ENCODE data around the gene MOB3A. TPM values are rescaled to one million over a fixed set of nuclear protein-coding genes. Genes with fewer than 3 reads are reported as not detected.
A peak's percentile ranks its signal among the peaks of the same experiment; 100 is the strongest.

MOB3A gene
- total RNA-seq, 2 experiments from 2014 or later, result 43.7 to 44.1 TPM

GRCh38 chr19:2081873-2082810 is 14.0 kb downstream of the MOB3A start:
- Mint-ChIP-seq H3K4me3 (peak overlapping the region; percentile 93), H3K36me3 (ENCODE audit: low read depth) (peaks cover 62% of the 10 kb centered on the region), H3K27me3 (ENCODE audit: low read depth) (no peaks in the 10 kb centered on the region), H3K9me3 (no peaks in the 10 kb centered on the region), H3K4me1 (ENCODE audit: low read depth) (peaks cover 50% of the 10 kb centered on the region), H3K27ac (peak overlapping the region; percentile 98)
- DNase-seq, result peak; percentile 79
- intact Hi-C loops (cut with micrococcal nuclease), result loop anchor here (5.0 kb wide), 1 partner anchor 65 kb away; the partner anchor contains the start of gene BTBD2
- CTCF ChIA-PET, result interaction anchor here (1.2 to 1.7 kb wide), 3 partner anchors 12 to 62 kb away, joined by 6 to 7 read pairs (median 6); partner anchors contain the start of gene MOB3A

DNA sequence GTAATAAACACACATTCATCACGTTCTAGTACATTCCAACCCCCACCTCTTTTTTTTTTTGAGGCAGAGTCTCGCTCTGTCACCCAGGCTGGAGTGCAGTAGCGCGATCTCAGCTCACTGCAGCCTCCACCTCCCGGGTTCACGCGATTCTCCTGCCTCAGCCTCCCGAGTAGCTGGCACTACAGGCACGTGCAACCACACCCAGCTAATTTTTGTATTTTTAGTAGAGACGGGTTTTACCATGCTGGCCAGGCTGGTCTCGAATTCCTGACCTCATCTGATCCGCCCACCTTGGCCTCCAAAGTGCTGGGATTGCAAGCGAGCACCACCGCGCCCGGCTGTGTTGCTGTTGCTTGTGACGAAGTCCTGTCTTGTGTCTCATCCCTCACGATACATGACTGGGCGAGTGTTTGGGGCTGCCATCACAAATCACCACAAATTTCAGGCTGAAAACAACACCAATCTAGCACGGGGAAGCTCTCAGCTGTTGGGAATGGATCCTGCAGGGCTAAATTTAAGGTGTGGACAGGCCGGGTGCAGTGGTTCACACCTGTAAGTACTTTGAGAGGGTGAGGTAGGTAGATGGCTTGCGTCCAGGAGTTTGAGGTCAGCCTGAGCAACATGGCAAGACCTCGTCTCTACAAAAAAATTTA is 15.7 kb downstream of the MOB3A start:
- H3K4me1 Mint-ChIP-seq (ENCODE audit: low read depth), result peaks cover 40% of the 10 kb centered on the region
- CTCF ChIA-PET, result interaction anchor here (0.7 to 1.5 kb wide), 3 partner anchors 10 to 138 kb away, joined by 3 to 7 read pairs (median 3); no protein-coding TSS in a partner anchor
- H3K4me3 Mint-ChIP-seq, result peak overlapping the region; percentile 64
- H3K27me3 Mint-ChIP-seq (ENCODE audit: low read depth), result no peaks in the 10 kb centered on the region
- peaks cover 69% of the 10 kb centered on the region for H3K36me3 Mint-ChIP-seq (ENCODE audit: low read depth)
- no peak for DNase-seq
- peak overlapping the region; percentile 98 for H3K27ac Mint-ChIP-seq
- intact Hi-C loops (cut with micrococcal nuclease), result loop anchor here (5.0 kb wide), 1 partner anchor 63 kb away; the partner anchor contains the start of gene BTBD2
- H3K9me3 Mint-ChIP-seq, result no peaks in the 10 kb centered on the region

DNA sequence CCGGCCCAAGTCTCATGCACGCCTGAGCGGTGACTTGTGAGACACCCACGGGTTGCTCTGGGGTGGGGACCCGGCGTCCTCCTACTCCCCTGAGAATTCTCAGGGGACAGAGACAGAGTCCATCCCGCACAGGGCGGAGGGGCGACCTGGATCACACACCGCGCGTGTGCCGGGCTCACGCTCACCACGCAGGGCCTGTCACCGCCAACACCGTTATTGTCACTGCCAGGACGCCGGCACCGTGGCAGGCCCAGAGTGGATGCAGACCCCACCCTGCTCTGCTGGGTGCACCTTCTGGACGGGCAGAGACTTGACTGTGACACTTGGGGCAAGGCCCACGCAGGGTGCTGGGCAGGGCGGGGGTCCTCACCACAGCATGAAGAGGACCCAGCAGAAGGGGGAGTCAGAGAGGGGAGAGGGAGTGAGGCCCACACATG is 16.2 kb downstream of the MOB3A start:
- Mint-ChIP-seq H3K9me3 (no peaks in the 10 kb centered on the region), H3K27ac (peak overlapping the region; percentile 98), H3K4me3 (peak overlapping the region; percentile 55), H3K36me3 (ENCODE audit: low read depth) (peaks cover 68% of the 10 kb centered on the region), H3K27me3 (ENCODE audit: low read depth) (no peaks in the 10 kb centered on the region), H3K4me1 (ENCODE audit: low read depth) (peaks cover 37% of the 10 kb centered on the region)
- DNase-seq, result no peak
- CTCF ChIA-PET, result interaction anchor here (0.7 kb wide), 1 partner anchor 27 kb away, joined by 3 read pairs; no protein-coding TSS in a partner anchor
- intact Hi-C loops (cut with micrococcal nuclease), result loop anchor here (5.0 kb wide), 1 partner anchor 63 kb away; the partner anchor contains the start of gene BTBD2

- H3K4me3 Mint-ChIP-seq, result no peak overlapping the region
- H3K9me3 Mint-ChIP-seq, result no peaks in the 10 kb centered on the region
- no peak for DNase-seq
- peaks cover 63% of the 10 kb centered on the region for H3K36me3 Mint-ChIP-seq (ENCODE audit: low read depth)
- H3K27me3 Mint-ChIP-seq (ENCODE audit: low read depth), result no peaks in the 10 kb centered on the region
- peak overlapping the region; percentile 98 for H3K27ac Mint-ChIP-seq
- intact Hi-C loops (cut with micrococcal nuclease), result no loop called here
- CTCF ChIA-PET, result no interaction called here
- peaks cover 37% of the 10 kb centered on the region for H3K4me1 Mint-ChIP-seq (ENCODE audit: low read depth)
Measured at GRCh38 chr19:2079076-2079864, 16.9 kb downstream of the MOB3A start.

DNA sequence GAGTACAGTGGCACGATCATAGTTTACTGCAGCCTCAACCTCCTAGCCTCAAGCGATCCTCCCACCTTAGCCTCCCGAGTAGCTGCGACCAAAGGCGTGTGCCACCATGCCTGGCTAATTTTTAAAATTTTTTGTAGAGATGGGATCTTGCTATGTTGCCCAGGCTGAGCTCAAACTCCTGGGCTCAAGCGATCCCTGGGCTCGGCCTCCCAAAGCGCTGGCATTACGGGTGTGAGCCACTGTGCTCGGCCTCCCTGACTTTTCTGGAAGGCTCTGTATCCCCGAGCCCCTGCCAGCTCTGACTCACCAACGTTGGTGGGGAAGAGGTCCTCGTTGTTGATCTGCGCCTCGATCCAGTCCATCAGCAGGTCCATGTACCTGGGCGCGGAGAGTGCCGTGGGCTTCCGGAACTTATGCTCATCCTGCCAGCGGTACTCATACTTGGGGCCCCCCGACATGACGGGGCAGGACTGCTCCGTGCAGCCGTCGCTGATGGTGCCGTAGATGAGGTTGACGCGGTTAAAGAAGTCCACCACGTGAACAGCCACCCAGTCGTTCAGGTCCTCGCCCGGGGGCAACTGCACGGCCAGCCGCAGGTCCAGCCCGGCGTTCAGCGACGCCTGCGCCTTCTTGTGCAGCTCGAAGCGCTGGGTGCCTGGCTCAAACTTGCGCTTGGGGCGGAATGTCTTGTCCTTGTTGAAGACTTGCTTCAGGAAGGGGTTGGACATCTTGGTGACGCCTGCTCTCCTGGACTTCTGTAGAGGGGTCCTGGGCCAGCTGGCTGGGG is 18.1 kb downstream of the MOB3A start:
- DNase-seq, result no peak
- Mint-ChIP-seq H3K27me3 (ENCODE audit: low read depth) (no peaks in the 10 kb centered on the region), H3K27ac (peak overlapping the region; percentile 36), H3K36me3 (ENCODE audit: low read depth) (peaks cover 57% of the 10 kb centered on the region), H3K9me3 (no peaks in the 10 kb centered on the region), H3K4me1 (ENCODE audit: low read depth) (peaks cover 37% of the 10 kb centered on the region), H3K4me3 (no peak overlapping the region)
- intact Hi-C loops (cut with micrococcal nuclease), result no loop called here
- CTCF ChIA-PET, result interaction anchor here (0.7 kb wide), 1 partner anchor 72 kb away, joined by 3 read pairs; no protein-coding TSS in a partner anchor

DNA sequence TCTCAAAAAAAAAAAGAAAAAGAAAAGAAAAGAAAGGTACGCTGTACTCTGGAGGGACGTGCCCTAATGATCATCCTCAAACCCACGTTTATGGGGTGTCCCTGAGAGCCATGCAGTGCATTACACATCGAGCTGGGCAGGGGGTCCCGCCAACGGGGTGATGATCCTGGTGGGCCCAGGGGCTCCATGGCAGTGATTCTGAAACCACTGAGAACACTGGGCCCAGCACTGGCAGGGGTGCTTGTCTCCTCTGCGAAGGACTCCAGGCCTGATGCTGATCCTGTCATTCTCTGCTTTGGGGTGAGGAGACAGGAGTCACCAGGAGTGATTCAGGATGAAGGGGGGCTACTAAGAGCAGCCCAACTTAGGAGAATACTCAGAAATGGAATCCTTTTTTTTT is 18.7 kb downstream of the MOB3A start:
- no peak for DNase-seq
- Mint-ChIP-seq H3K27ac (peak overlapping the region; percentile 36), H3K4me1 (ENCODE audit: low read depth) (peaks cover 32% of the 10 kb centered on the region), H3K27me3 (ENCODE audit: low read depth) (no peaks in the 10 kb centered on the region), H3K4me3 (no peak overlapping the region), H3K9me3 (no peaks in the 10 kb centered on the region), H3K36me3 (ENCODE audit: low read depth) (peaks cover 55% of the 10 kb centered on the region)
- intact Hi-C loops (cut with micrococcal nuclease), result no loop called here
- CTCF ChIA-PET, result interaction anchor here (0.7 kb wide), 1 partner anchor 71 kb away, joined by 3 read pairs; no protein-coding TSS in a partner anchor

DNA sequence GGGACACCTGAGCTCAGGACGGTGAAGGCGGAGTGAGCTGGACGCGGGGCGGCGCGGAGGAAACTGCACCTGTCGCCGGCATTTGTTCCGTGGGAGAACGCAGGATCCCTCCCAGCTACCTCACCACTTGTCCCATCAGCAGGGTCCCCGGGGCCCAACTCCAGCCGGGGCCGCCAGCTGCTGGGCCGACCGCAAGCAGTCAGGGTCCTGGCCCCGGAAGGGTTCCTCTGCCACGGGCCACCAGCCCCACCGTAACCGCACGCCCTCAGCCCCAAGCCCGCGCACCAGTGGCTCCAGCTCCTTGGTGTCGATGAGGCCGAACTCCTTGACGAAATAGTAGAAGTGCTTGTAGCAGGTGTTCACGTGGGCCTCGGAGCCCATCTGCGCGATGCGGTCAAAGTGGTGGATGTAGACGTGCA is 19.6 kb downstream of the MOB3A start:
- no peak overlapping the region for H3K4me3 Mint-ChIP-seq
- no peak overlapping the region for H3K27ac Mint-ChIP-seq
- H3K9me3 Mint-ChIP-seq, result no peaks in the 10 kb centered on the region
- no peaks in the 10 kb centered on the region for H3K27me3 Mint-ChIP-seq (ENCODE audit: low read depth)
- H3K4me1 Mint-ChIP-seq (ENCODE audit: low read depth), result peaks cover 27% of the 10 kb centered on the region
- peaks cover 54% of the 10 kb centered on the region for H3K36me3 Mint-ChIP-seq (ENCODE audit: low read depth)
- no peak for DNase-seq
- intact Hi-C loops (cut with micrococcal nuclease), result no loop called here
- CTCF ChIA-PET, result interaction anchor here (0.5 to 0.7 kb wide), 3 partner anchors 27 to 281 kb away, joined by 3 read pairs; no protein-coding TSS in a partner anchor

DNA sequence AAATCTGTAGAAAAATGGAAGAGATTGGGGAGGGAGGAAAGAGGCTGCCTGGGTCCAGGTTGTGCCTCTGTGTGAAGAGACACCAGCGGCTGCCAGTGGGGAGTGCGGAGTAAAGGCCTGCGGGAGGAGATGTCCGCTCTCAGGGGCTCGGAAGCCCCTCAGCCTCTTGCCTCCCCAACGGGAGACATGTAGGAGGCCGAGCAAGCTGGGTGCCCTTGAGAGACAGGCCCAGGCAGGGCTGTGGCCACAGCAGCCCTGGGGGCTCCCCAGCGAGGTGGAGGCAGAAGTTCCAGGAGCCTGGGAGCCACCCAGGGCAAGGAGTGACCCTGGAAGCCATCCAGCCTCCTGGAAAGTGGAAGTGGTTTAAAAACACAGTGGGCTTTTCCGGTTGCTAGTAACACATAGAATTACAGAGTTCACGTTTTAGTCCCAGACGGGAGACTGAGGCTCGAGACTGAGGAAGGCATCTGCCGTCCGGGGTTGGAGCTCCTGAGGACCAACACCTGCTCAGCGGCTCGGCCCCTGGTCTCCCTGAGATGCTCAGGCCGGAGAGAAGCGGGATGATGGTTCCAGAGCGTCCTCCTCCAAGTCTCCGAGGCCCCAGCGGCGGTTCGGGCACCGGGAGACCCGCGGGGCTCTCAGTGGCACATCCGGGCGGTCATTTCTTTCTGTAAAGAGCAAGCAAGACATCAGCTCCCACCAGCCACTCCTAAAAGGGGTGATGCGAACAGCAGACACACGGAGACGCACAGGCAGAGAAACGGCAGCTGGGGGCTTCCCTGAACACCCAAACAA is 23.2 kb downstream of the MOB3A start:
- H3K27ac Mint-ChIP-seq, result peak overlapping the region; percentile 13
- DNase-seq, result no peak
- intact Hi-C loops (cut with micrococcal nuclease), result no loop called here
- H3K9me3 Mint-ChIP-seq, result no peaks in the 10 kb centered on the region
- CTCF ChIA-PET, result no interaction called here
- H3K4me1 Mint-ChIP-seq (ENCODE audit: low read depth), result peaks cover 7% of the 10 kb centered on the region
- no peaks in the 10 kb centered on the region for H3K27me3 Mint-ChIP-seq (ENCODE audit: low read depth)
- H3K36me3 Mint-ChIP-seq (ENCODE audit: low read depth), result peaks cover 42% of the 10 kb centered on the region
- H3K4me3 Mint-ChIP-seq, result no peak overlapping the region

GRCh38 chr19:2070986-2071673 is 25.0 kb downstream of the MOB3A start:
- Mint-ChIP-seq H3K9me3 (no peaks in the 10 kb centered on the region), H3K27me3 (ENCODE audit: low read depth) (no peaks in the 10 kb centered on the region), H3K36me3 (ENCODE audit: low read depth) (peaks cover 32% of the 10 kb centered on the region), H3K4me3 (no peak overlapping the region), H3K4me1 (ENCODE audit: low read depth) (peaks cover 7% of the 10 kb centered on the region), H3K27ac (peak overlapping the region; percentile 67)
- intact Hi-C loops (cut with micrococcal nuclease), result no loop called here
- DNase-seq, result no peak
- CTCF ChIA-PET, result interaction anchor here (0.7 to 1.4 kb wide), 4 partner anchors 10 to 125 kb away, joined by 5 to 7 read pairs (median 6); no protein-coding TSS in a partner anchor

DNA sequence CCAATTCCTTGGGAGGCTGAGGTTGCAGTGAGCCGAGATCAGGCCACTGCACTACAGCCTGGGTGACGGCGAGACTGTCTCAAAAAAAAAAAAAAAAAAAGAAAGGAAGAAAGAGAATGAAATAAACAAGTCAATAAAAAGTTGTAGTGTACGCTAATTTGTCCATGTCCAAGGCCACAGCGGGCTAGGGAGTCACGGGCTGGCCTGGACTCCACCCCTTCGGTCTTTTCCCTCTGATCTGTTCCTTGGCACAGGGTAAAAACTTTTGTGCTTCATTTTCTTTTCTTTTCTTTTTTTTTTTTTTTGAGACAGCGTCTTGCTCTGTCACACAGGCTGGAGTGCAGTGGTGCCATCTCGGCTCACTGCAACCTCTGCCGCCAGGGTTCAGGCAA is 25.7 kb downstream of the MOB3A start:
- intact Hi-C loops (cut with micrococcal nuclease), result no loop called here
- no peak overlapping the region for H3K4me3 Mint-ChIP-seq
- no peaks in the 10 kb centered on the region for H3K9me3 Mint-ChIP-seq
- no peak for DNase-seq
- H3K27me3 Mint-ChIP-seq (ENCODE audit: low read depth), result no peaks in the 10 kb centered on the region
- peaks cover 7% of the 10 kb centered on the region for H3K4me1 Mint-ChIP-seq (ENCODE audit: low read depth)
- H3K27ac Mint-ChIP-seq, result no peak overlapping the region
- peaks cover 28% of the 10 kb centered on the region for H3K36me3 Mint-ChIP-seq (ENCODE audit: low read depth)
- CTCF ChIA-PET, result interaction anchor here (0.6 to 2.0 kb wide), 11 partner anchors 10 to 326 kb away, joined by 3 to 9 read pairs (median 5); no protein-coding TSS in a partner anchor
